ENCODE measurements around the gene C3orf80.

DNA sequence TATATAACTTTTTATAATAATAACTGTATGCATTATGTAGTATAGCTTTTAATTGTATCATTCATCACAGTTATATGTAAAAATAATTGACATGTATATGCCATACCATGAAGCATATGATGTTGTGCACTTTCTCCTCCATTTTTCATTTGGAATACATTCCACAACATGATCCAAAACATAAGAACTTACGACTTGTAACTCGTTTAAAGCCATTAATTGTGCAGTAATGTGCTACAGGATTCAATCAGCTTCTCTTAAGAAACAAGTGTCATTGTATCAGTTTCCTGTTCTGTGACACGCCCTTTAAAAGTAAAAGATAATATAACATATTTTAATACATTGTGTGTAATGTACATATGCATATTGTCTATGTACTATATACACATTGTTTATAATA lies 2.2 kb downstream of the C3orf80 start:
- TF ChIP-seq, protein P1, sequence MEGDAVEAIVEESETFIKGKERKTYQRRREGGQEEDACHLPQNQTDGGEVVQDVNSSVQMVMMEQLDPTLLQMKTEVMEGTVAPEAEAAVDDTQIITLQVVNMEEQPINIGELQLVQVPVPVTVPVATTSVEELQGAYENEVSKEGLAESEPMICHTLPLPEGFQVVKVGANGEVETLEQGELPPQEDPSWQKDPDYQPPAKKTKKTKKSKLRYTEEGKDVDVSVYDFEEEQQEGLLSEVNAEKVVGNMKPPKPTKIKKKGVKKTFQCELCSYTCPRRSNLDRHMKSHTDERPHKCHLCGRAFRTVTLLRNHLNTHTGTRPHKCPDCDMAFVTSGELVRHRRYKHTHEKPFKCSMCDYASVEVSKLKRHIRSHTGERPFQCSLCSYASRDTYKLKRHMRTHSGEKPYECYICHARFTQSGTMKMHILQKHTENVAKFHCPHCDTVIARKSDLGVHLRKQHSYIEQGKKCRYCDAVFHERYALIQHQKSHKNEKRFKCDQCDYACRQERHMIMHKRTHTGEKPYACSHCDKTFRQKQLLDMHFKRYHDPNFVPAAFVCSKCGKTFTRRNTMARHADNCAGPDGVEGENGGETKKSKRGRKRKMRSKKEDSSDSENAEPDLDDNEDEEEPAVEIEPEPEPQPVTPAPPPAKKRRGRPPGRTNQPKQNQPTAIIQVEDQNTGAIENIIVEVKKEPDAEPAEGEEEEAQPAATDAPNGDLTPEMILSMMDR (conservative IDR thresholded peaks at IDR 0.05): no peak
- TF ChIP-seq ZFX (IDR thresholded peaks at IDR 0.05): no peak

Data from C4-2B (cell line).